Endothelial cell of umbilical vein (primary cell): ENCODE results near the gene ARFGAP3. TPM values are rescaled to one million over a fixed set of nuclear protein-coding genes. Genes with fewer than 3 reads are reported as not detected.

Experiments
- BruUV-seq: library from RNA; stranded (reverse); fragments of 400-500 nt; replicated peaks from 2 replicates; lab custom pipeline; 2021; lab: Mats Ljungman, UMichigan
- CTCF ChIA-PET: fragments of 300-600, 350-600 bp; sonication (Branson Sonifier 250); formaldehyde crosslinking; loops from one replicate; lab custom pipeline; 2021; ENCODE audit warnings: antibody characterized with exemption, inconsistent platforms; lab: Charles Lee
- POLR2A ChIA-PET: fragments of 300-600, 350-600 bp; sonication (Branson Sonifier 250); formaldehyde crosslinking; loops from one replicate; lab custom pipeline; 2021; ENCODE audit warnings: antibody characterized with exemption, inconsistent platforms; lab: Charles Lee
- DNase-seq: peaks from one replicate; pipeline ENCODE4 v3.0.0-alpha.2; 2011; ENCODE audit warnings: low read depth, low spot score
- FAIRE-seq: peaks from 2 replicates; lab custom pipeline; 2011; peaks lifted over from hg19 to GRCh38; lab: Jason Lieb, UNC
- H2AFZ ChIP-seq: 2 replicates; pipeline ENCODE4 v1.6.0; 2012; ENCODE audit warnings: low read depth, low read length, control low read depth, inconsistent platforms
- H3K27ac ChIP-seq: 2 replicates; pipeline ENCODE4 v1.5.1; 2011; ENCODE audit warnings: low read depth, mild to moderate bottlenecking, control low read depth, low read length, moderate library complexity; ENCODE audit not compliant: insufficient read depth
- H3K27me3 ChIP-seq, 2 experiments: 2 replicates each; pipeline versions ENCODE4 v1.6.0 to v1.6.1; 2011; ENCODE audit warnings: low read length in 2 of 2, mixed read lengths in 1 of 2; ENCODE audit not compliant: control insufficient read depth in 2 of 2, insufficient read depth in 2 of 2
- H3K36me3 ChIP-seq, 2 experiments: 2 replicates in 1 of 2; 3 replicates in 1 of 2; pipeline ENCODE4 v1.5.1; 2011; ENCODE audit warnings: low read length in 2 of 2, mild to moderate bottlenecking in 1 of 2, moderate library complexity in 1 of 2; ENCODE audit not compliant: control insufficient read depth in 2 of 2, insufficient read depth in 2 of 2; ENCODE audit errors: extremely low read depth in 1 of 2
- H3K4me1 ChIP-seq: 3 replicates; pipeline ENCODE4 v1.5.1; 2011; ENCODE audit warnings: mild to moderate bottlenecking, low read length; ENCODE audit not compliant: control insufficient read depth, insufficient read depth; ENCODE audit errors: extremely low read depth
- H3K4me2 ChIP-seq: 2 replicates; pipeline ENCODE4 v1.6.1; 2011; ENCODE audit warnings: low read length, control low read depth, mixed read lengths; ENCODE audit not compliant: insufficient read depth
- H3K4me3 ChIP-seq, 3 experiments: fragments of 200-600 bp in 1 of 3; sonication (generic), shearing (Covaris generic) in 1 of 3; replicated peaks in 1 of 3; 2 replicates each; pipeline ENCODE4 v1.5.1; 2011 to 2016; ENCODE audit warnings: control low read depth in 3 of 3, low read length in 3 of 3, mild to moderate bottlenecking in 2 of 3, inconsistent platforms in 1 of 3, low read depth in 1 of 3, moderate library complexity in 1 of 3; ENCODE audit not compliant: insufficient read depth in 1 of 3
- H3K79me2 ChIP-seq: 2 replicates; pipeline ENCODE4 v1.6.0; 2012; ENCODE audit warnings: low read length, inconsistent platforms; ENCODE audit not compliant: control insufficient read depth, insufficient read depth
- H3K9ac ChIP-seq: replicated peaks from 2 replicates; pipeline ENCODE3; 2011; ENCODE audit warnings: low read length, control low read depth; ENCODE audit not compliant: insufficient read depth; ENCODE audit errors: extremely low read depth
- H3K9me1 ChIP-seq: replicated peaks from 3 replicates; pipeline ENCODE4 v1.6.0; 2011; ENCODE audit warnings: mild to moderate bottlenecking, low read length; ENCODE audit not compliant: control insufficient read depth, insufficient read depth; ENCODE audit errors: extremely low read depth
- H3K9me3 ChIP-seq: replicated peaks from 2 replicates; pipeline ENCODE4 v1.5.1; 2012; ENCODE audit warnings: low read length, inconsistent platforms; ENCODE audit not compliant: control insufficient read depth, insufficient read depth
- H4K20me1 ChIP-seq: replicated peaks from 2 replicates; pipeline ENCODE3; 2011; ENCODE audit warnings: mild to moderate bottlenecking, low read length; ENCODE audit not compliant: control insufficient read depth, insufficient read depth; ENCODE audit errors: extremely low read depth
- EZH2 ChIP-seq: IDR thresholded peaks from 2 replicates; pipeline ENCODE4 v1.6.1; 2012; ENCODE audit warnings: borderline replicate concordance, low read depth, mild to moderate bottlenecking, moderate library complexity, low read length, inconsistent platforms; ENCODE audit not compliant: severe bottlenecking
- FOS ChIP-seq: IDR thresholded peaks from 2 replicates; pipeline ENCODE4 v1.6.1; 2011; ENCODE audit warnings: mild to moderate bottlenecking, low read length, moderate library complexity, borderline replicate concordance; ENCODE audit not compliant: insufficient read depth
- GATA2 ChIP-seq: IDR thresholded peaks from 2 replicates; pipeline ENCODE4 v1.7.0; 2011; ENCODE audit warnings: low read depth, mild to moderate bottlenecking, moderate library complexity, mixed read lengths, low read length; ENCODE audit not compliant: insufficient read length, insufficient read depth
- JUN ChIP-seq: IDR thresholded peaks from 2 replicates; pipeline ENCODE4 v1.6.1; 2011; ENCODE audit warnings: borderline replicate concordance, low read depth; ENCODE audit not compliant: insufficient read length, insufficient read depth
- MYC ChIP-seq: IDR thresholded peaks from one replicate; pipeline ENCODE4 v1.6.1; 2011; ENCODE audit warnings: mild to moderate bottlenecking, low read depth, low read length
- POLR2A ChIP-seq: IDR thresholded peaks from 2 replicates; pipeline ENCODE4 v1.6.1; 2012; ENCODE audit warnings: low read depth, mild to moderate bottlenecking, control low read depth, low read length
- POLR2AphosphoS5 ChIP-seq: IDR thresholded peaks from 2 replicates; pipeline ENCODE4 v1.6.1; 2012; ENCODE audit warnings: low read depth, mild to moderate bottlenecking, control low read depth, low read length, moderate library complexity; ENCODE audit not compliant: insufficient read depth
- dilution Hi-C: fragments of 300-500 bp; cut with MboI; formaldehyde crosslinking; loops from one replicate; pipeline ENCODE4 v1.15.0; 2019; ENCODE audit warnings: low sequenced_read_pairs; ENCODE audit not compliant: extremely low pct_ligation_motif_present
- intact Hi-C: fragments of 100-400 bp; cut with micrococcal nuclease; formaldehyde crosslinking; loops from one replicate; pipeline ENCODE4 v1.10.0; 2022
- polyA plus RNA-seq, 4 experiments: library from polyadenylated mRNA; depleted of rRNA in 3 of 4; stranded (reverse) in 3 of 4; unstranded in 1 of 4; fragments of >200 nt; gene quantifications; 2 replicates each; pipeline versions ENCODE4 v1.2.1 to v1.2.3, GENCODE V29; 2011 to 2012; ENCODE audit warnings: missing spikeins in 1 of 4
- total RNA-seq: library from RNA; stranded (reverse); gene quantifications from 2 replicates; pipeline ENCODE4 v1.2.3, GENCODE V29; 2021
- TF ChIP-seq, protein P1 (sequence below), 2 donors: IDR thresholded peaks; 1 replicate in 1 of 2; 2 replicates in 1 of 2; pipeline ENCODE4 v1.5.1; 2011; ENCODE audit warnings: low read length in 2 of 2, mild to moderate bottlenecking in 2 of 2, moderate library complexity in 2 of 2, control low read depth in 1 of 2, inconsistent platforms in 1 of 2, low read depth in 1 of 2; ENCODE audit not compliant: insufficient read depth in 1 of 2; ENCODE audit errors: extremely low read depth in 1 of 2
- TF ChIP-seq, protein P2 (sequence below): IDR thresholded peaks from 2 replicates; pipeline ENCODE4 v1.6.1; 2011; ENCODE audit not compliant: insufficient read depth, insufficient read length

Gene ARFGAP3
- total and polyA plus RNA-seq, 2 donors (not counting 3 experiments of a cell fraction or from before 2014, with no cell fraction given): 29.1 to 33.4 TPM

DNA sequence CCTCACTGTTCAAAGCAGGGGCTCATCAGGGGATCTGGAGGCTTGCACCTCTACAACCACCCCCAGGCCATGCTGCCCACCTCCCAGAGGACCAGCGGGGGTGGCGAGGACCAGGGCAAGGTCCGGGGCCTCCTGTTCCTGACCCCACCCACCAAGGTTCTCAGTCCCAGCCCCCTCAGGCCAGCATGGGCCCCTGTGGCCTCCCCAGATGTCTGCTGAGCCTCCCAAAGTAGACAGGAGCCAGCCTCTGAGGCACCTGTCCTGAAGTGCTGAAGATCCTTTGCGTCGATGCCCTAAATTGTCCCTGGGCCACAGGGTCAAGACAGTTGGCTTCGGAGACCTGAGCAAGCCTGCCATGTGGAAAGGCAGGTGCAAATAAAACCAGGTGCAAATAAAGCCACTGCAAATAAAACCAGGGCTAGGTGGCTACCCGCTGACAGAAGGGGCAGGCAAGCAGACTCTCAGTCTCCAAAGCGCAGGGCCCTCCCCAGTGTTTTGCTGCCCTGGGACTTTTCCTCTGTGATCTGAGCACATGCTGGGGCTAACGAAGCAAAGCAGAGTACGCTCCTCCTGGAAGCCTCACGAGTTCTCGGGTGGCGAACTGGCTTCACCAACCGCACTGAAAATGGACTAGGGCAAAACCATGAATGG, 22.4 kb upstream of the ARFGAP3 start:
- FAIRE-seq: no peak
- DNase-seq: no peak
- no TSS peak for BruUV-seq
- Histone ChIP-seq H4K20me1 (no peaks in the 10 kb centered on the region), H3K27me3 (no peaks in the 10 kb centered on the region), H3K9me3 (no peaks in the 10 kb centered on the region), H3K4me2 (no peak overlapping the region), H3K27ac (no peak overlapping the region), H3K9ac (no peak overlapping the region), H3K36me3 (peaks cover 3 to 36% of the 10 kb centered on the region in 2 experiments), H3K79me2 (no peaks in the 10 kb centered on the region), H3K4me3 (no peak overlapping the region), H3K9me1 (no peaks in the 10 kb centered on the region), H3K4me1 (no peaks in the 10 kb centered on the region), H2AFZ (no peak overlapping the region)
- intact Hi-C loops: no loop called here
- ChIA-PET POLR2A (interaction anchor here (0.6 kb wide), 1 partner anchor 10 kb away, joined by 4 read pairs; no protein-coding TSS in a partner anchor), CTCF (interaction anchor here (1.0 kb wide), 1 partner anchor 24 kb away, joined by 3 read pairs; no protein-coding TSS in a partner anchor)
- dilution Hi-C loops: no loop called here
- TF ChIP-seq FOS: no peak
- TF ChIP-seq, protein P1, sequence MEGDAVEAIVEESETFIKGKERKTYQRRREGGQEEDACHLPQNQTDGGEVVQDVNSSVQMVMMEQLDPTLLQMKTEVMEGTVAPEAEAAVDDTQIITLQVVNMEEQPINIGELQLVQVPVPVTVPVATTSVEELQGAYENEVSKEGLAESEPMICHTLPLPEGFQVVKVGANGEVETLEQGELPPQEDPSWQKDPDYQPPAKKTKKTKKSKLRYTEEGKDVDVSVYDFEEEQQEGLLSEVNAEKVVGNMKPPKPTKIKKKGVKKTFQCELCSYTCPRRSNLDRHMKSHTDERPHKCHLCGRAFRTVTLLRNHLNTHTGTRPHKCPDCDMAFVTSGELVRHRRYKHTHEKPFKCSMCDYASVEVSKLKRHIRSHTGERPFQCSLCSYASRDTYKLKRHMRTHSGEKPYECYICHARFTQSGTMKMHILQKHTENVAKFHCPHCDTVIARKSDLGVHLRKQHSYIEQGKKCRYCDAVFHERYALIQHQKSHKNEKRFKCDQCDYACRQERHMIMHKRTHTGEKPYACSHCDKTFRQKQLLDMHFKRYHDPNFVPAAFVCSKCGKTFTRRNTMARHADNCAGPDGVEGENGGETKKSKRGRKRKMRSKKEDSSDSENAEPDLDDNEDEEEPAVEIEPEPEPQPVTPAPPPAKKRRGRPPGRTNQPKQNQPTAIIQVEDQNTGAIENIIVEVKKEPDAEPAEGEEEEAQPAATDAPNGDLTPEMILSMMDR (IDR thresholded peaks at IDR 0.05; ENCODE audit: extremely low read depth in 1 of 2, insufficient read depth in 1 of 2, low read depth in 1 of 2, low read length in 2 of 2): no peak
- no peak for TF ChIP-seq JUN
- no peak for TF ChIP-seq MYC
- TF ChIP-seq, protein P2, sequence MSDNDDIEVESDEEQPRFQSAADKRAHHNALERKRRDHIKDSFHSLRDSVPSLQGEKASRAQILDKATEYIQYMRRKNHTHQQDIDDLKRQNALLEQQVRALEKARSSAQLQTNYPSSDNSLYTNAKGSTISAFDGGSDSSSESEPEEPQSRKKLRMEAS: no peak
- TF ChIP-seq POLR2A: no peak
- TF ChIP-seq POLR2AphosphoS5: no peak
- no peak for TF ChIP-seq GATA2
- no peak for TF ChIP-seq EZH2
